ENCODE results near the gene SUSD1. TPM values are rescaled to one million over a fixed set of nuclear protein-coding genes. Genes with fewer than 3 reads are reported as not detected.
A peak's percentile ranks its signal among the peaks of the same experiment; 100 is the strongest.

The SUSD1 gene
- total RNA-seq, 4 donors from 2014 or later: 2.6 to 6.2 (median 3.4) TPM

- DNase-seq (ENCODE audit: low spot score in 2 of 2): no peak
- TF ChIP-seq POLR2A (IDR thresholded peaks at IDR 0.05) (no peak), CTCF (IDR thresholded peaks at IDR 0.05) (no peak)
- no peak overlapping the region for H3K4me3 ChIP-seq (ENCODE audit: low read depth, poor library complexity, severe bottlenecking)
- 43 to 70% methylated on average over 4 of the region's 4 CpGs for WGBS, 2 donors
- intact Hi-C loops (cut with DNase I; ENCODE audit: low total_unique reads): no loop called here
Observed at GRCh38 chr9:112179816-112180215, 4.7 kb upstream of the SUSD1 start.

GRCh38 chr9:112176524-112176923 lies 1.4 kb upstream of the SUSD1 start:
- DNase-seq (ENCODE audit: low spot score in 2 of 2): no peak
- no peak overlapping the region for H3K4me3 ChIP-seq (ENCODE audit: low read depth, poor library complexity, severe bottlenecking)
- 76 to 85% methylated on average over 5 of the region's 5 CpGs for WGBS, 2 donors
- intact Hi-C loops (cut with DNase I; ENCODE audit: low total_unique reads): no loop called here
- no peak for TF ChIP-seq POLR2A (IDR thresholded peaks at IDR 0.05)

- TF ChIP-seq POLR2A (IDR thresholded peaks at IDR 0.05): no peak
- TF ChIP-seq CTCF (IDR thresholded peaks at IDR 0.05): no peak
- 88 to 91% methylated on average over 17 of the region's 17 CpGs for WGBS, 2 donors
- H3K4me3 ChIP-seq (ENCODE audit: low read depth, poor library complexity, severe bottlenecking): no peak overlapping the region
- intact Hi-C loops (cut with DNase I; ENCODE audit: low total_unique reads): no loop called here
- peak in 1 of 2 donors; percentile 85 for DNase-seq (ENCODE audit: low spot score in 2 of 2)
Observed at GRCh38 chr9:112175796-112176315, 759 bp upstream of the SUSD1 start.

GRCh38 chr9:112174222-112174964 lies 704 bp downstream of the SUSD1 start:
- H3K4me3 ChIP-seq (ENCODE audit: low read depth, poor library complexity, severe bottlenecking): peak overlapping the region; percentile 42
- intact Hi-C loops (cut with DNase I; ENCODE audit: low total_unique reads): no loop called here
- WGBS, 2 donors: 4 to 6% methylated on average over 38 to 41 of the region's 42 CpGs
- peak; percentile 29 to 89 for DNase-seq (ENCODE audit: low spot score in 2 of 2)
- TF ChIP-seq CTCF (IDR thresholded peaks at IDR 0.05): no peak
- no peak for TF ChIP-seq POLR2A (IDR thresholded peaks at IDR 0.05)

- H3K4me3 ChIP-seq (ENCODE audit: low read depth, poor library complexity, severe bottlenecking): no peak overlapping the region
- DNase-seq (ENCODE audit: low spot score in 2 of 2): no peak
- TF ChIP-seq POLR2A (IDR thresholded peaks at IDR 0.05) (no peak), CTCF (IDR thresholded peaks at IDR 0.05) (no peak)
- WGBS, 2 donors: 88 to 90% methylated on average over 18 of the region's 18 CpGs
- intact Hi-C loops (cut with DNase I; ENCODE audit: low total_unique reads): no loop called here
Observed at GRCh38 chr9:112173489-112174221, 1.4 kb downstream of the SUSD1 start.

- 93 to 94% methylated on average over 5 of the region's 5 CpGs for WGBS, 2 donors
- no peak for TF ChIP-seq POLR2A (IDR thresholded peaks at IDR 0.05)
- TF ChIP-seq CTCF (IDR thresholded peaks at IDR 0.05): no peak
- no peak overlapping the region for H3K4me3 ChIP-seq (ENCODE audit: low read depth, poor library complexity, severe bottlenecking)
- intact Hi-C loops (cut with DNase I; ENCODE audit: low total_unique reads): no loop called here
- DNase-seq (ENCODE audit: low spot score in 2 of 2): no peak
Observed at GRCh38 chr9:112170968-112171367, 4.1 kb downstream of the SUSD1 start.

Measured in lower leg skin (tissue), 4 donors.